Endothelial cell of umbilical vein (primary cell): ENCODE results near the gene BABAM2. TPM values are rescaled to one million over a fixed set of nuclear protein-coding genes. Genes with fewer than 3 reads are reported as not detected.

Experiments
- BruUV-seq: library from RNA; stranded (reverse); fragments of 400-500 nt; replicated peaks from 2 replicates; lab custom pipeline; 2021; lab: Mats Ljungman, UMichigan
- CTCF ChIA-PET: fragments of 300-600, 350-600 bp; sonication (Branson Sonifier 250); formaldehyde crosslinking; loops from one replicate; lab custom pipeline; 2021; ENCODE audit warnings: antibody characterized with exemption, inconsistent platforms; lab: Charles Lee
- POLR2A ChIA-PET: fragments of 300-600, 350-600 bp; sonication (Branson Sonifier 250); formaldehyde crosslinking; loops from one replicate; lab custom pipeline; 2021; ENCODE audit warnings: antibody characterized with exemption, inconsistent platforms; lab: Charles Lee
- DNase-seq: peaks from one replicate; pipeline ENCODE4 v3.0.0-alpha.2; 2011; ENCODE audit warnings: low read depth, low spot score
- FAIRE-seq: peaks from 2 replicates; lab custom pipeline; 2011; peaks lifted over from hg19 to GRCh38; lab: Jason Lieb, UNC
- H2AFZ ChIP-seq: 2 replicates; pipeline ENCODE4 v1.6.0; 2012; ENCODE audit warnings: low read depth, low read length, control low read depth, inconsistent platforms
- H3K27ac ChIP-seq: 2 replicates; pipeline ENCODE4 v1.5.1; 2011; ENCODE audit warnings: low read depth, mild to moderate bottlenecking, control low read depth, low read length, moderate library complexity; ENCODE audit not compliant: insufficient read depth
- H3K27me3 ChIP-seq, 2 experiments: 2 replicates each; pipeline versions ENCODE4 v1.6.0 to v1.6.1; 2011; ENCODE audit warnings: low read length in 2 of 2, mixed read lengths in 1 of 2; ENCODE audit not compliant: control insufficient read depth in 2 of 2, insufficient read depth in 2 of 2
- H3K36me3 ChIP-seq, 2 experiments: 2 replicates in 1 of 2; 3 replicates in 1 of 2; pipeline ENCODE4 v1.5.1; 2011; ENCODE audit warnings: low read length in 2 of 2, mild to moderate bottlenecking in 1 of 2, moderate library complexity in 1 of 2; ENCODE audit not compliant: control insufficient read depth in 2 of 2, insufficient read depth in 2 of 2; ENCODE audit errors: extremely low read depth in 1 of 2
- H3K4me1 ChIP-seq: 3 replicates; pipeline ENCODE4 v1.5.1; 2011; ENCODE audit warnings: mild to moderate bottlenecking, low read length; ENCODE audit not compliant: control insufficient read depth, insufficient read depth; ENCODE audit errors: extremely low read depth
- H3K4me2 ChIP-seq: 2 replicates; pipeline ENCODE4 v1.6.1; 2011; ENCODE audit warnings: low read length, control low read depth, mixed read lengths; ENCODE audit not compliant: insufficient read depth
- H3K4me3 ChIP-seq, 3 experiments: fragments of 200-600 bp in 1 of 3; sonication (generic), shearing (Covaris generic) in 1 of 3; replicated peaks in 1 of 3; 2 replicates each; pipeline ENCODE4 v1.5.1; 2011 to 2016; ENCODE audit warnings: control low read depth in 3 of 3, low read length in 3 of 3, mild to moderate bottlenecking in 2 of 3, inconsistent platforms in 1 of 3, low read depth in 1 of 3, moderate library complexity in 1 of 3; ENCODE audit not compliant: insufficient read depth in 1 of 3
- H3K79me2 ChIP-seq: 2 replicates; pipeline ENCODE4 v1.6.0; 2012; ENCODE audit warnings: low read length, inconsistent platforms; ENCODE audit not compliant: control insufficient read depth, insufficient read depth
- H3K9ac ChIP-seq: replicated peaks from 2 replicates; pipeline ENCODE3; 2011; ENCODE audit warnings: low read length, control low read depth; ENCODE audit not compliant: insufficient read depth; ENCODE audit errors: extremely low read depth
- H3K9me1 ChIP-seq: replicated peaks from 3 replicates; pipeline ENCODE4 v1.6.0; 2011; ENCODE audit warnings: mild to moderate bottlenecking, low read length; ENCODE audit not compliant: control insufficient read depth, insufficient read depth; ENCODE audit errors: extremely low read depth
- H3K9me3 ChIP-seq: replicated peaks from 2 replicates; pipeline ENCODE4 v1.5.1; 2012; ENCODE audit warnings: low read length, inconsistent platforms; ENCODE audit not compliant: control insufficient read depth, insufficient read depth
- H4K20me1 ChIP-seq: replicated peaks from 2 replicates; pipeline ENCODE3; 2011; ENCODE audit warnings: mild to moderate bottlenecking, low read length; ENCODE audit not compliant: control insufficient read depth, insufficient read depth; ENCODE audit errors: extremely low read depth
- EZH2 ChIP-seq: IDR thresholded peaks from 2 replicates; pipeline ENCODE4 v1.6.1; 2012; ENCODE audit warnings: borderline replicate concordance, low read depth, mild to moderate bottlenecking, moderate library complexity, low read length, inconsistent platforms; ENCODE audit not compliant: severe bottlenecking
- FOS ChIP-seq: IDR thresholded peaks from 2 replicates; pipeline ENCODE4 v1.6.1; 2011; ENCODE audit warnings: mild to moderate bottlenecking, low read length, moderate library complexity, borderline replicate concordance; ENCODE audit not compliant: insufficient read depth
- GATA2 ChIP-seq: IDR thresholded peaks from 2 replicates; pipeline ENCODE4 v1.7.0; 2011; ENCODE audit warnings: low read depth, mild to moderate bottlenecking, moderate library complexity, mixed read lengths, low read length; ENCODE audit not compliant: insufficient read length, insufficient read depth
- JUN ChIP-seq: IDR thresholded peaks from 2 replicates; pipeline ENCODE4 v1.6.1; 2011; ENCODE audit warnings: borderline replicate concordance, low read depth; ENCODE audit not compliant: insufficient read length, insufficient read depth
- MYC ChIP-seq: IDR thresholded peaks from one replicate; pipeline ENCODE4 v1.6.1; 2011; ENCODE audit warnings: mild to moderate bottlenecking, low read depth, low read length
- POLR2A ChIP-seq: IDR thresholded peaks from 2 replicates; pipeline ENCODE4 v1.6.1; 2012; ENCODE audit warnings: low read depth, mild to moderate bottlenecking, control low read depth, low read length
- POLR2AphosphoS5 ChIP-seq: IDR thresholded peaks from 2 replicates; pipeline ENCODE4 v1.6.1; 2012; ENCODE audit warnings: low read depth, mild to moderate bottlenecking, control low read depth, low read length, moderate library complexity; ENCODE audit not compliant: insufficient read depth
- dilution Hi-C: fragments of 300-500 bp; cut with MboI; formaldehyde crosslinking; loops from one replicate; pipeline ENCODE4 v1.15.0; 2019; ENCODE audit warnings: low sequenced_read_pairs; ENCODE audit not compliant: extremely low pct_ligation_motif_present
- intact Hi-C: fragments of 100-400 bp; cut with micrococcal nuclease; formaldehyde crosslinking; loops from one replicate; pipeline ENCODE4 v1.10.0; 2022
- polyA plus RNA-seq, 4 experiments: library from polyadenylated mRNA; depleted of rRNA in 3 of 4; stranded (reverse) in 3 of 4; unstranded in 1 of 4; fragments of >200 nt; gene quantifications; 2 replicates each; pipeline versions ENCODE4 v1.2.1 to v1.2.3, GENCODE V29; 2011 to 2012; ENCODE audit warnings: missing spikeins in 1 of 4
- total RNA-seq: library from RNA; stranded (reverse); gene quantifications from 2 replicates; pipeline ENCODE4 v1.2.3, GENCODE V29; 2021
- TF ChIP-seq, protein P1 (sequence below), 2 donors: IDR thresholded peaks; 1 replicate in 1 of 2; 2 replicates in 1 of 2; pipeline ENCODE4 v1.5.1; 2011; ENCODE audit warnings: low read length in 2 of 2, mild to moderate bottlenecking in 2 of 2, moderate library complexity in 2 of 2, control low read depth in 1 of 2, inconsistent platforms in 1 of 2, low read depth in 1 of 2; ENCODE audit not compliant: insufficient read depth in 1 of 2; ENCODE audit errors: extremely low read depth in 1 of 2

BABAM2 gene
- total and polyA plus RNA-seq, 2 donors (not counting 3 experiments of a cell fraction or from before 2014, with no cell fraction given): 19.9 to 27.6 TPM

DNA sequence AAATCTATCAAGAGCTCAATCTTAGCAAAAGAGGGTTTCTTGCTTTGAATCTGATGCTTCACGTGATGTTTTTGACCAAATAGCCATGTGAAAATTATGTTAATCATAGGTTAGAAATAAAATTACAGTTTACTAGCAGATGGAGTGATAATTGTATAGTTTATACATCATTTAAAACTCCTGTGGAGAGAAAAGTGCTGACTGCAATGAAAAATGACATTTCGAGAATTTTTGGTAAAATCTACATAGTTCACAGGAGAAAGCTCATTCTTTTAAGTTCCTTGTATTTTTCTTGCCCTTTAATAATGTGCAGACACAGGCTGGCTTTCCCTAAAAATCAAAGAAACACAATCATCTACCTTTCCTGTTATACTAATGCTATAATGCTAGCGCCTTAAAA lies 33.6 kb upstream of the BABAM2 start:
- intact Hi-C loops: no loop called here
- no TSS peak for BruUV-seq
- Histone ChIP-seq H3K79me2 (no peaks in the 10 kb centered on the region), H3K9me3 (no peaks in the 10 kb centered on the region), H3K4me2 (no peak overlapping the region), H3K36me3 (no peaks in the 10 kb centered on the region), H3K9me1 (no peaks in the 10 kb centered on the region), H3K27ac (no peak overlapping the region), H3K4me1 (peaks cover 8% of the 10 kb centered on the region), H2AFZ (no peak overlapping the region), H3K4me3 (no peak overlapping the region), H3K9ac (no peak overlapping the region), H3K27me3 (no peaks in the 10 kb centered on the region), H4K20me1 (no peaks in the 10 kb centered on the region)
- FAIRE-seq (no peak), DNase-seq (no peak)
- ChIA-PET POLR2A (no interaction called here), CTCF (interaction anchor here (0.9 to 2.0 kb wide), 5 partner anchors 9 to 97 kb away, joined by 3 to 9 read pairs (median 3); no protein-coding TSS in a partner anchor)
- dilution Hi-C loops: no loop called here
- TF ChIP-seq POLR2AphosphoS5: no peak
- no peak for TF ChIP-seq POLR2A
- TF ChIP-seq MYC: no peak
- no peak for TF ChIP-seq FOS
- TF ChIP-seq, protein P1, sequence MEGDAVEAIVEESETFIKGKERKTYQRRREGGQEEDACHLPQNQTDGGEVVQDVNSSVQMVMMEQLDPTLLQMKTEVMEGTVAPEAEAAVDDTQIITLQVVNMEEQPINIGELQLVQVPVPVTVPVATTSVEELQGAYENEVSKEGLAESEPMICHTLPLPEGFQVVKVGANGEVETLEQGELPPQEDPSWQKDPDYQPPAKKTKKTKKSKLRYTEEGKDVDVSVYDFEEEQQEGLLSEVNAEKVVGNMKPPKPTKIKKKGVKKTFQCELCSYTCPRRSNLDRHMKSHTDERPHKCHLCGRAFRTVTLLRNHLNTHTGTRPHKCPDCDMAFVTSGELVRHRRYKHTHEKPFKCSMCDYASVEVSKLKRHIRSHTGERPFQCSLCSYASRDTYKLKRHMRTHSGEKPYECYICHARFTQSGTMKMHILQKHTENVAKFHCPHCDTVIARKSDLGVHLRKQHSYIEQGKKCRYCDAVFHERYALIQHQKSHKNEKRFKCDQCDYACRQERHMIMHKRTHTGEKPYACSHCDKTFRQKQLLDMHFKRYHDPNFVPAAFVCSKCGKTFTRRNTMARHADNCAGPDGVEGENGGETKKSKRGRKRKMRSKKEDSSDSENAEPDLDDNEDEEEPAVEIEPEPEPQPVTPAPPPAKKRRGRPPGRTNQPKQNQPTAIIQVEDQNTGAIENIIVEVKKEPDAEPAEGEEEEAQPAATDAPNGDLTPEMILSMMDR (IDR thresholded peaks at IDR 0.05; ENCODE audit: extremely low read depth in 1 of 2, insufficient read depth in 1 of 2, low read depth in 1 of 2, low read length in 2 of 2): no peak
- no peak for TF ChIP-seq EZH2
- TF ChIP-seq GATA2: no peak
- TF ChIP-seq JUN: no peak
